SJSA1 (cell line): ENCODE data around the gene CNOT3. TPM values are rescaled to one million over a fixed set of nuclear protein-coding genes. Genes with fewer than 3 reads are reported as not detected.
"Not testable (repeated sequence)": the region's sequence is repeated elsewhere in the genome, so short reads cannot be mapped to it uniquely, and the experiment has no call there.

Experiments used
- DNase-seq, 2 experiments: peaks; one replicate each; pipeline ENCODE4 v3.0.0-alpha.2; 2015 to 2020; ENCODE audit warnings: low spot score in 2 of 2, low read depth in 1 of 2
- H3K27ac ChIP-seq: fragments of 250-450 bp; sonication (Bioruptor Pico); 2 replicates; pipeline ENCODE4 v1.5.1; 2020; ENCODE audit warnings: mild to moderate bottlenecking, moderate library complexity
- H3K27me3 ChIP-seq: fragments of 250-450 bp; sonication (Bioruptor Pico); replicated peaks from 2 replicates; pipeline ENCODE4 v1.5.1; 2020; ENCODE audit warnings: mild to moderate bottlenecking, moderate library complexity
- H3K36me3 ChIP-seq: fragments of 250-450 bp; sonication (Bioruptor Pico); 2 replicates; pipeline ENCODE4 v1.5.1; 2020; ENCODE audit warnings: mild to moderate bottlenecking
- H3K4me1 ChIP-seq: fragments of 250-450 bp; sonication (Bioruptor Pico); replicated peaks from 2 replicates; pipeline ENCODE4 v1.6.1; 2021; ENCODE audit warnings: mild to moderate bottlenecking
- H3K4me3 ChIP-seq: fragments of 250-450 bp; sonication (Bioruptor Pico); 2 replicates; pipeline ENCODE4 v1.5.1; 2020; ENCODE audit warnings: mild to moderate bottlenecking
- H3K9me3 ChIP-seq: fragments of 250-450 bp; sonication (Bioruptor Pico); replicated peaks from 2 replicates; pipeline ENCODE4 v1.5.1; 2020; ENCODE audit warnings: mild to moderate bottlenecking
- total RNA-seq: library from RNA; depleted of rRNA; stranded (reverse); fragments of >200 nt; shearing (Covaris generic); gene quantifications from 2 replicates; pipeline ENCODE4 v1.2.3, GENCODE V29; 2014

The CNOT3 gene
- total RNA-seq, 1 experiment from 2014 or later = 13.9 TPM

DNA sequence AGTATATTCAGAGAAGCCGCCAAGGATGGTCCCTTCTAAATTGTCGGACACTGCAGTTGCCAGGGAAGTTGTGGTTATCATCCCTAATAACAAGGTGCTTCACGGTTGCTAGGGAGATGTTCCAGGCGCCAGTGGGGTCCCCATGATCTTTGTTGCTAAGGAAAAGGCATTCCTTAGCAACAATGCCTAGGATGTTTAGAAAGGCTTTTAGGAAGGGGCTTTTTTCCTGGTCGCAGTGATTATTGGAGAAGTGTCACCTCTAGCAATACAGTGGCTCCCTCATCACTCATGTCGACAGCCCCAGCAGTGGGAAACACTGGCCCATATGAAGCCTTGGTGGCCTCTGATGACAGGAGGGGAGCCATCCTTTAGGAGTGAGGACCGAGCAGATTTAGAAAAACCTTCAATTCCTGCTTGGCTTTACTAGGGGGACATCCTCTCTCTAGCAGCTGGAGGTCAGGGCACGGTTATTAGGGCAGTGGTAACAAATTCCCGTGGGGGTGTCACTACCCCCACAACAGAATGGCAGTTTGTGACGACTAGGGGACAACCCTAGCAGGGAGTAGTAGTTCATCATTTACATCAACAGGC lies 41.8 kb downstream of the CNOT3 start:
- no peaks in the 10 kb centered on the region for H3K4me1 ChIP-seq
- H3K27me3 ChIP-seq = no peaks in the 10 kb centered on the region
- DNase-seq = no peak
- H3K9me3 ChIP-seq = no peaks in the 10 kb centered on the region
- no peak overlapping the region for H3K27ac ChIP-seq
- no peak overlapping the region for H3K4me3 ChIP-seq
- peaks cover 53% of the 10 kb centered on the region for H3K36me3 ChIP-seq

DNA sequence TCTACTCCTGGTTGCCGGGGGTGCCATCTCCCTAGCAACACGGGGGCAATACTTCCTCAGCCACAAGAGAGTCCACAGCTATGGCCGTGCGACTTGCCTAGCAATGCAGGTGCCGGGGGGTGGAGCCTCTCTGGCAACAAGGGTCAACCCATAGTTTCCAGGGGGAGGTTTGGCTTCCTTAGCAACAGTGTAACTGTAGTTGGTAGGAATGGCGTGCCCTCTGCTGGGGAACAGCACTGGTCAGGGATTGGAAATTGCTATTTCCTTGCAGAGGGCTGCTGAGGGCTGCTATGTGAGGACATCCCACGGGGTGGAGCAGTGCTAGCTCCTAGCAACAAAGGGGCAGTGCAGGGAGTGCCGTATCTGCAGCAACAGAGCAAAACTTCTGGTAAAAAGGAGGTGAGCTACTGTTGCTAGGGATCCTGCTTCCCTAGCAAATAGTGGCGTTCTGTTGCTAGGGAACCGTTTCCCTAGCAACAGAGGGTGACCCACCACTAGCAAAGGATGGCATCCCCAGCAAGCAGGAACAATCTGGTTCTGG lies 42.4 kb downstream of the CNOT3 start:
- no peaks in the 10 kb centered on the region for H3K4me1 ChIP-seq
- no peak overlapping the region for H3K27ac ChIP-seq
- no peak for DNase-seq
- no peak overlapping the region for H3K4me3 ChIP-seq
- H3K9me3 ChIP-seq = no peaks in the 10 kb centered on the region
- H3K36me3 ChIP-seq = peaks cover 53% of the 10 kb centered on the region
- no peaks in the 10 kb centered on the region for H3K27me3 ChIP-seq

DNA sequence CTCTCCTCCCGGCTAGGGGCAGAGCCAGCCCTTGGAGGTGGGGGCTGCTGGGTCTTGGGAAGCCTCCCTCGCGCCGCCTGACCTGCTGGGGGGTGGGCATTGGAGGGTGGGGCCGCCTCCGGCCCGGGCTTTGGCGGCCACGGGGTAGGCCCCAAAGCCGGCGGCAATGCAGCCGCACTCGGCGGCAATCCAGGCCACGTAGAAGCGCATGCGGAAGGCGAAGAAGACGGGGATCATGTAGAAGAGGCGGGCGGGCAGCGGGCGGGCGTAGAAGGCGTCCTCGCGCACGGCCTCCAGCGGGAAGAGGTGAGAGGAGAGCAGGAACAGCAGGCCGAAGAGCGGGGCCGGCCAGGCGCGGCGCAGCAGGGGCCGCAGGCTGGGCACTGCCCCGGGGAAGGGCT lies 43.1 kb downstream of the CNOT3 start:
- Histone ChIP-seq H3K27ac (no peak overlapping the region), H3K4me1 (no peaks in the 10 kb centered on the region), H3K36me3 (peaks cover 53% of the 10 kb centered on the region), H3K27me3 (no peaks in the 10 kb centered on the region), H3K4me3 (no peak overlapping the region), H3K9me3 (no peaks in the 10 kb centered on the region)
- no peak for DNase-seq

DNA sequence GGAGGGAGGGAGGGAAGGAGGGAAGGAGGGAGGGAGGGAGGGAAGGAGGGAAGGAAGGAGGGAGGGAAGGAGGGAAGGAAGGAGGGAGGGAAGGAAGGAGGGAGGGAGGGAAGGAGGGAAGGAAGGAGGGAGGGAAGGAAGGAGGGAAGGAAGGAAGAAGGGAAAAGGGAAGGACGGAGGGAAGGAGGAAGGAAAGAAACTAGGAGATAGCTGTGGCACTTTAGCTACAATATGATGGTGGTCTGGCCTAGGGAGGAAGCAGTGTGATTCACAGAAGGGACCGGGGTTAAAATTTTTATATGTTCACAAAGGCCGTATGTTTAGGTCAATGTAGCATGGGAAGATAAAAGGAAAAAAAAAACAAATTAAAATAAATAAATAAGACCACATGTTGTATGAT lies 44.3 kb downstream of the CNOT3 start:
- H3K9me3 ChIP-seq, H3K4me3 ChIP-seq, H3K4me1 ChIP-seq, H3K27me3 ChIP-seq, DNase-seq, H3K27ac ChIP-seq: not testable (repeated sequence)
- peaks cover 53% of the 10 kb centered on the region for H3K36me3 ChIP-seq

DNA sequence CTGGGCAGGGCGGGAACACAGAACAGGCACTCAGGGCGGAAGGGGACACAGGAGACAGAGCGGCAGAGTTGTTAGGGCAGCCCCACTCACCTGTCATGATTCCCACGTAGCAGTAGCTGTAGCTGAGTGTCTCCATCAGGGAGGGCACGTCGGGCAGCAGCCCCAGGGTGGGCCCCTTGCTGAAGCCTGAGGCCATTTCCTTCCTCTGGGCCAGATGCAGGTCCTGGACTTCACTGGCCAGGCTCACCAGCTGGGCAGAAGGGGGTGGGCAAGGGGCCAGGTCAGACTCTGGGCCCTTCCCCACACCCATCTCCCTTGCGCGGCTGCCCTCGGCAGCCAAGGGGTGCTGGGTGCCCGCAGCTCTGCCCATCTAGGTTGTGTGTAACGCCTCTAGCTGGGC lies 45.9 kb downstream of the CNOT3 start:
- Histone ChIP-seq H3K27ac (no peak overlapping the region), H3K4me3 (no peak overlapping the region), H3K9me3 (no peaks in the 10 kb centered on the region)

DNA sequence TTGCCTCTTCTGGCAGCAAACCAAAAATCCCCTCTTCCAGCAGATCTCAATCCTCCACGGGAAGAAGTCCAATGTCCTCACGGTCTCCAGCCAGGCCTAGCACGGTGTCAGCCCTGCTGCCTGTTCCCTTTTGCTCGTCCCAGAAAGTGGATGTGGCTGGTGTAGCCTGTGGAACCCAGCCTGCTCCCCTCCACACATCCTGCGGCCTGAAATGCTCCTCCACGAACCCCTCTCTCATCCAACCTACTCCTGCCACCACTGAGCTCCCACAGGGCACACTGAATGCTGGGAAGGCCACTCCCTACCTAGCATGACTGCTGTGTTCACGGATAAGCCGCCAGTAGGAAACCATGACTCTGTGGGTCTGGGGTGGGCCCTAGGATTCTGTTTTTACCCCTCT lies 48.8 kb downstream of the CNOT3 start:
- DNase-seq = no peak
- Histone ChIP-seq H3K36me3 (peaks cover 39% of the 10 kb centered on the region), H3K27ac (no peak overlapping the region)

More for the DNA sequence above, 45.9 kb downstream of the CNOT3 start:
- no peaks in the 10 kb centered on the region for H3K27me3 ChIP-seq
- peaks cover 55% of the 10 kb centered on the region for H3K36me3 ChIP-seq
- peaks cover 6% of the 10 kb centered on the region for H3K4me1 ChIP-seq
- DNase-seq = no peak

DNA sequence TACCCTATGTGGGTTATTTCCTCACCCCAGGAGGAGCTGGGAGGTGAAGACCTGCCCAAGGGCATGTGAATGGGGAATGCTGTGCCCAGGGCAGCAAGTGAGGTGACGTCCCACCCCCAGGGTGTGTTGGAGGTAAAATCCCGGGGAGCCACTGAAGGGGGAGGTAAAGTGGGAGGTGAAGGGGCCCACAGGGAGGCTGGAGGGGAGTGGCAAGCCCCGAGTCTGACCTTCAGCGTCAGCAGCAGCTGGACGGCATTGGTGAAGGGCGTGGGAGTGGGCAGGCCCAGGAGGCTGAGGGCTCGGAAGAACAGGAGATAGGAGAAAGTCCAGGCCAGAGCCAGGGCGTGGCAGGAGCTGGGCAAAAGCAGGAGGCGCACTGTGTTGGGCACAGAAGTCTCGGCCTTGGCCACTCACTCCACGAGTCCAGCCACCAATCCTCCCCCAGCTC lies 49.4 kb downstream of the CNOT3 start:
- Histone ChIP-seq H3K27me3 (no peaks in the 10 kb centered on the region), H3K4me3 (no peak overlapping the region), H3K36me3 (peaks cover 42% of the 10 kb centered on the region), H3K27ac (no peak overlapping the region), H3K4me1 (peaks cover 10% of the 10 kb centered on the region), H3K9me3 (no peaks in the 10 kb centered on the region)
- no peak for DNase-seq

More for the DNA sequence above, 48.8 kb downstream of the CNOT3 start:
- H3K4me3 ChIP-seq = no peak overlapping the region
- no peaks in the 10 kb centered on the region for H3K9me3 ChIP-seq
- no peaks in the 10 kb centered on the region for H3K27me3 ChIP-seq
- H3K4me1 ChIP-seq = peaks cover 8% of the 10 kb centered on the region

DNA sequence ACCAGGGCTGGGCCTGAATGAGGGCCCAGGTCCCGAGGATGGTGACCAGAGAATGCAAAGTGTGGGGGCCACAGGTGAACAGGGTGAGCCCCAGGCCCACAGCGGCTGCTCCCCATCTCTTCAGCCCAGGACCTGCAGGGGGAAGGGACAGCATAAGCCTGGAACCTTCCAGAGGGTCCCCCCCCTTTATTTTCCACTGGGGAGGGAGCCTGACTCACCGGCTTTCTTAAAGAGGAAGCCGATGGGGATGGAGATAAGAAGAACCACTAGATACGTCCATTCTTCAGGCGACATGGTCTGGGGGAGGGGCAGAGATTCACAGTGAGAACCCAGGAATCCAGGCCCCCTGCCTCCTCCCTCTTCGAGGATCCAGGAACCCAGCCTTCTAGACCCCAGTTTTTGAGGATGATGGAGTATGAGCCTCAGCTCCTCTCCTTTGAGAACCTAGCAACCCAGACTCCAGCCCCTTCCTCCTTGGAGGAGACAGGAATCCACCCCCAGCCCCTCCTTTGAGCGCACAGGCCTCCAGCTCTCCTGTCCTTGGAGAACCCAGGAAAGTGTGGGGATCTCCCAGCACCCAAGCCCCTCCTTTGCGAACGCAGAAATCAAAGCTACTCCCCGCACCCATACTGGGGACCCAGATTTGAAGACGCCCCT lies 50.8 kb downstream of the CNOT3 start:
- peak; percentile 67 to 71 for DNase-seq
- Histone ChIP-seq H3K4me1 (peaks cover 13% of the 10 kb centered on the region), H3K9me3 (no peaks in the 10 kb centered on the region), H3K36me3 (peaks cover 37% of the 10 kb centered on the region), H3K27ac (peak overlapping the region; percentile 56), H3K27me3 (no peaks in the 10 kb centered on the region), H3K4me3 (peak overlapping the region; percentile 88)

DNA sequence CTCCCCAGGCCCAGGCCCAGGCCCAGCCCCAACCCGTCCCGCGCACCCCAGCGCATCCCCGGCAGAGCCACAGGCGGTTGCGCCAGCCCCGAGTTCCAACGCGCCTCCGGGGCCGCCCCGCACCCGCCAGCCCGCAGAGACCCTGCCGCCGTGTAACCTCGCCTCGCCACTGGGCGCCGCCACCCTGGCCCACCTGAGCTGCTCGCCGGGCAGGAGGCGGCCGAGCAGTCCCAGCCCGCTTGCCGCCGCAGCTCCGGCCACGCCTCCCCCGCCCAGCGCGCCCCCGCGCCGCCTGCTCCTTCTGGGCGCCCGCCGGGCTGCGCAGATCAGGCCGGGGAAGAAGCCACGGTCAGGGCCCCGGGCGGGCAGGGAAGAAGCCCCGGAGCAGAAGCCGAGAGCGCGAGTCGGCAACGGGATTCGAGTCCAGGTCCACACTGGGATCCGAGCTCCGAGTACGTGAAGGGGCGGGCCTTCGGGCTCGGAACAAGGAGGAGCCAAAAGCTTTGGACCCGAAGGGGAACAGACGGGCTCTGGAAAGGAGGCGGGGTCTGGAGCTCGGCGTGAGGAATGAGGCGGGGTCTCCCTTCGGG lies 51.7 kb downstream of the CNOT3 start, which contains the start of gene MBOAT7:
Gene MBOAT7 (minus strand): TSS at position 436 of the 590 bp plus-strand sequence. CDS start 1,072 bp downstream, outside the sequence.
- peak within 1 kb of the TSS; percentile 88 for H3K4me3 ChIP-seq
- H3K4me1 ChIP-seq = peaks cover 13% of the 10 kb centered on the region
- H3K9me3 ChIP-seq = no peaks in the 10 kb centered on the region
- peak in 1 of 2 experiments; percentile 26 for DNase-seq
- H3K27me3 ChIP-seq = no peaks in the 10 kb centered on the region
- H3K36me3 ChIP-seq = peaks cover 33% of the 10 kb centered on the region
- H3K27ac ChIP-seq = peak within 1 kb of the TSS; percentile 96

DNA sequence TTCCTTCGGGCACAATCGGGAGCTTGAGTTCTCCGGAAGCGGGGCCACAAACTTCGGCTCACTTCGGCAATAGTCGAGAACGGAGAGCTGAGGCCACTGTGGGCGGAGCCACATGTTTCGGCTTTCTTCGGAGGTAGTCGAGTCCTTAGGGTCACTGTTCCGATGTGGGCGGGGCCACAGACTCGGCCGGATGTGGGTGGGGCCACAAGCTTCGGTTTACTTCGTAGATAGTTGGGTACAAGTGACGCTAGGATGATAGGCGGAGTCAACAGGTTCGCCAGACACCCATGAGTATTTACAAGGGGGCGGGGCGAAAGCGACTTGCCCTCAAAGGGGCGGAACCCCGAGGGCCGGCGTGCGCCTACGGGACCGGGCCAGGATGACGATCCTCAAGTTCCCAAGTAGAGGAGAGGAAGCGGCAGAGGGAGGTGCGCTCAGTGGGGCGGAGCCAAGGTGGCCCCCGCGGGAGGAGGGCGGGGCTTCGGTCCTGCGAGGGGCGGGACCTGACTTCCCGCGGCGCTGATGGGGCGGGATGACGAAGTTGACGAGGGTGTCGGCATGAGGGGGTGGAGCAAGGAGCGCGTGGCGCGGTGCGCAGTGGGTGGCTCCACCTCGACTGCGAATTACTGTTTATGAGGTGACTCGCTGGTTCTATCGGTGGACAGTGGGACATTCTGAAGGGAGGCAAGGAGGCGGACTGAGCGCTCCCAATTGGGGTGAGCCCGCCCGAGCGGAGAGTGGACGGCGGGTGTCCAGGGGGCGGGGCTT lies 52.4 kb downstream of the CNOT3 start:
- H3K36me3 ChIP-seq = peaks cover 33% of the 10 kb centered on the region
- DNase-seq = peak; percentile 100
- peaks cover 13% of the 10 kb centered on the region for H3K4me1 ChIP-seq
- peak overlapping the region; percentile 96 for H3K27ac ChIP-seq
- no peaks in the 10 kb centered on the region for H3K27me3 ChIP-seq
- H3K4me3 ChIP-seq = peak overlapping the region; percentile 88
- H3K9me3 ChIP-seq = no peaks in the 10 kb centered on the region

DNA sequence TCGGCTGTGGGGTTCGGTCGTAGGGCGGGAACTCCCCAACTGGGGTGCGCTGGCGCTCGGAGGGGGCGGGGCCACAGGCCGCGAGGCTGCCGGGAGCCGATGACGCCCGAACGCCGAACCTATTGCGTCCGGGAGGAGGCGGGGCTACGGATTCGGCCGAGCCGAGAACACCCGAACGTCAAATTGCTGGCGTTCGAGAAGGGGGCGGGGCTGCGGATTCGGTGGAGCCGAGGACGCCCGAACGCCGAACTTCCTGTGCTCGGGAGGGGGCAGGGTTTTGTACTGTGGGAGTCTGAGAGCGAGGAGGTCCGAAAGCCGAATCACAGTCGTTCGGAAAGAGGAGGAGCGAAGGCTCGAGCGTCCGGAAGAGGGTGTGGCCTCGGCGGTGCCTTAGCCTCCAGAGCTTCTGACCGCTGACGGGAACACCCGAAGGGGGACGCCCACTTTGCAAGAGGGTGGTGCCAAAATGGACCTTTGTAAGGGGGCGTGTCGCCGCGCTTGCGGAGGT lies 53.0 kb downstream of the CNOT3 start:
- no peaks in the 10 kb centered on the region for H3K9me3 ChIP-seq
- peak overlapping the region; percentile 88 for H3K4me3 ChIP-seq
- H3K36me3 ChIP-seq = peaks cover 38% of the 10 kb centered on the region
- no peaks in the 10 kb centered on the region for H3K27me3 ChIP-seq
- H3K4me1 ChIP-seq = peaks cover 13% of the 10 kb centered on the region
- H3K27ac ChIP-seq = peak overlapping the region; percentile 96
- peak; percentile 99 to 100 for DNase-seq

DNA sequence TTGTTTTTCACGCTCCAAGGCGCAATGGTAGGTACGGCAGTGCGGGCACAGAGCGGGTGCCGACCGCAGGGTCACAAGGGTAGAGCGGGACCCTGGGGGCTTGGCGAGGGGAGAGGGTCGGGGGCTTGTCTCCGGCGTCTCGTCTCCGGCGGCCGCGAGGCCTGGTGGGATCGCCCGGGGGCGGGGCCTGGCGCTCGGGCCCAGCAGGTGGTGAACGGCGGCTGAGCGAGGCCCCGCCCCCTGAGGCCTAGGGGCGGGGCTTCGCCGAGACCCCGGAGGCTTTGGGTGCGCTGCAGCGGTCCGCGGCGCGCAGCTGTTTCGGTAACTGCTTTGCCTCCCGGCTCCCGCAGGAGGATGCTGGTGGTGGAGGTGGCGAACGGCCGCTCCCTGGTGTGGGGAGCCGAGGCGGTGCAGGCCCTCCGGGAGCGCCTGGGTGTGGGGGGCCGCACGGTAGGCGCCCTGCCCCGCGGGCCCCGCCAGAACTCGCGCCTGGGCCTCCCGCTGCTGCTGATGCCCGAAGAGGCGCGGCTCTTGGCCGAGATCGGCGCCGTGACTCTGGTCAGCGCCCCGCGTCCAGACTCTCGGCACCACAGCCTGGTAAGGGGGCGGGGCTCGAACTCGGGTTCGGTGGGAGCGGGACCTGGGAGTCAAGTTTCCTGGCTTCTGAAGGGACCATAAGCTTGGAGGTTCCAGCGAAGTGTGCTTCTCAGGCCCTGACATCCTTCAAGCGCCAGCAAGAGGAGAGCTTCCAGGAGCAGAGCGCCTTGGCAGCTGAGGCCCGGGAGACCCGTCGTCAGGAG lies 53.6 kb downstream of the CNOT3 start, which contains the start of gene TSEN34:
Gene TSEN34 (plus strand): TSS at position 298 of the 800 bp plus-strand sequence. CDS start 57 bp downstream, at position 355.
- peaks cover 36% of the 10 kb centered on the region for H3K36me3 ChIP-seq
- H3K9me3 ChIP-seq = no peaks in the 10 kb centered on the region
- peak within 1 kb of the TSS; percentile 88 for H3K4me3 ChIP-seq
- peak; percentile 84 to 96 for DNase-seq
- H3K4me1 ChIP-seq = peaks cover 13% of the 10 kb centered on the region
- peak within 1 kb of the TSS; percentile 96 for H3K27ac ChIP-seq
- H3K27me3 ChIP-seq = no peaks in the 10 kb centered on the region
